GM21825 (cell line): ENCODE data around the gene ZNF48.

Source experiments
- ATAC-seq: cut with Tn5 transposase; IDR thresholded peaks from one replicate; pipeline ENCODE4 v1.9.1; 2021; ENCODE audit warnings: mild to moderate bottlenecking, moderate library complexity; ENCODE audit not compliant: unreplicated experiment

Gene ZNF48

GRCh38 chr16:30401768-30402425, 6.7 kb downstream of the ZNF48 start:
- no peak for ATAC-seq

GRCh38 chr16:30406795-30407101, 11.5 kb downstream of the ZNF48 start:
- ATAC-seq: no peak

- peak; percentile 71 for ATAC-seq
These were observed 12.0 kb downstream of the ZNF48 start, which contains the start of gene ZNF771 for GRCh38 chr16:30407102-30407803. TSS of gene ZNF771 (plus strand) at chr16:30407606. CDS start at chr16:30408054, 448 bp downstream.

- ATAC-seq: no peak
These were observed 12.7 kb downstream of the ZNF48 start for GRCh38 chr16:30407804-30408534.

- peak; percentile 48 for ATAC-seq
These were observed 14.2 kb downstream of the ZNF48 start for GRCh38 chr16:30409125-30410060.

GRCh38 chr16:30413112-30413806, 18.0 kb downstream of the ZNF48 start:
- ATAC-seq: no peak

- ATAC-seq: no peak
These were observed 18.9 kb downstream of the ZNF48 start for GRCh38 chr16:30414159-30414558.

GRCh38 chr16:30416047-30416603, 20.9 kb downstream of the ZNF48 start:
- ATAC-seq: no peak

- no peak for ATAC-seq
These were observed 21.7 kb downstream of the ZNF48 start for GRCh38 chr16:30416624-30417528.

GRCh38 chr16:30417529-30418349, 22.5 kb downstream of the ZNF48 start:
- peak; percentile 73 for ATAC-seq

GRCh38 chr16:30418350-30419181, 23.3 kb downstream of the ZNF48 start:
- no peak for ATAC-seq

GRCh38 chr16:30421010-30421409, 25.8 kb downstream of the ZNF48 start:
- no peak for ATAC-seq

- no peak for ATAC-seq
These were observed 32.8 kb downstream of the ZNF48 start for GRCh38 chr16:30428055-30428454.

GRCh38 chr16:30429418-30429677, 34.1 kb downstream of the ZNF48 start:
- no peak for ATAC-seq

GRCh38 chr16:30429678-30430427, 34.6 kb downstream of the ZNF48 start, which contains the start of gene DCTPP1:
TSS of gene DCTPP1 (minus strand) at chr16:30430030. CDS start at chr16:30429980, 50 bp downstream.
- ATAC-seq: peak; percentile 94

GRCh38 chr16:30430428-30430970, 35.3 kb downstream of the ZNF48 start:
- peak; percentile 5 for ATAC-seq
